Upper lobe of left lung (tissue), 4 donors: ENCODE data around the gene AMZ1.
"Not testable (repeated sequence)": the region's sequence is repeated elsewhere in the genome, so short reads cannot be mapped to it uniquely, and the experiment has no call there.

ENCODE experiments used
- CTCF ChIP-seq, 6 experiments: fragments of 450-650 bp in 4 of 6; fragments of 200-600 bp in 2 of 6; sonication (generic) in 2 of 6; IDR thresholded peaks; one replicate each; pipeline ENCODE4 v1.5.1; 2016 to 2019; ENCODE audit warnings: antibody characterized with exemption in 6 of 6
- EP300 ChIP-seq, 4 donors: sonication (generic); formaldehyde crosslinking; IDR thresholded peaks; one replicate each; pipeline ENCODE4 v1.5.1; 2017; ENCODE audit warnings: antibody characterized with exemption in 4 of 4, control low read depth in 2 of 4
- POLR2A ChIP-seq, 4 donors: fragments of 450-650 bp; IDR thresholded peaks; one replicate each; pipeline ENCODE4 v1.5.1; 2016 to 2017; ENCODE audit warnings: antibody characterized with exemption in 4 of 4, mild to moderate bottlenecking in 2 of 4
- POLR2AphosphoS5 ChIP-seq, 2 donors: sonication (generic); formaldehyde crosslinking; IDR thresholded peaks; one replicate each; pipeline ENCODE4 v1.5.1; 2017; ENCODE audit warnings: antibody characterized with exemption in 2 of 2

GRCh38 chr7:2673214-2673613 is 14.8 kb upstream of the AMZ1 start:
- not testable (repeated sequence) for TF ChIP-seq CTCF, POLR2AphosphoS5, POLR2A, EP300 (IDR thresholded peaks at IDR 0.05)
